ENCODE data around the gene KIF5A.

KIF5A gene

DNA sequence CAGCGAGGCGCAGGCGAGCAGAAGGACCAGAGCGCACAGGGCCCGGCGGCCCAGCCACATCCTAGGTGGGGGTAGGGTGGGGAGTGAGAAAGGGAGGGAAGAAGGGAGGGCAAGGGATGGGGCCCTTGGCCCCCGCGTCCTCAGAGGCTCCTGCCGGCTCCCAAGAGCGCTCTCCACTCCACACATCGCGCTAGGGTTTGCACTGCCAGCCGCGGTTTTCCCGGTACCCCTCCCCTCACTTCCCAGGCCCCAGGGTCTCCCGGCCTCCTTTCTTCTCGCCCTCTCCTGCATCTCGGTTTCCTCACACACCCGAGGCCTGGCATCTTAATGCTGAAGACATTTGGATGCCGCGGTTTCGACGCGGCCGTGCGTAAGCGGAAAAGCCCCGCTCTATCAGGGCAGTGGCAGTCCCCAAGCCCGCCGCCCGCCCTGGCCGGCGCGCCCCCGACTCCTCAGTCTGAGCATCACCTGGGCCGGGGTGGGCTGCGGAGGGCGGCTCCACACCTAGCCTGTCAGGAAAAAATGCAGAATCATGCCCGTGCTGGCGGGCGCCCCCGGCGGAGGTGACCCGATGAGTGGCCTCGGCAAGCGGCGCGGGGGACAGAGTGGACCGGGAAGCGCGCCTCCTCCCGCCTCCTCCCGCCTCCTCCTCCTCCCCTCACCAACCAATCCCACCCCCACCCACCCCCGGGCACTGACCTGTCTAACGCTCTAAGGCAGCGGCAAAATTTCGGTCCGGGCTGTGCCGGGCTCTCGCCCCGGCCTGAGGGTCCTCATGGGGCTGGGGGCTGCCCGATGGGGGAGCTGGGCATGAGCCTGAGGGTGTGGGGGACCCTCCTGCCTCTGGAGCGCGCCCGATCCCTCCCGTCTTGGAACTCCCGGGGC is 82.5 kb downstream of the KIF5A start:
- DNase-seq (ENCODE audit: low read depth), result no peak

GRCh38 chr12:57632958-57633840 is 83.4 kb downstream of the KIF5A start, which contains the start of gene B4GALNT1:
Gene B4GALNT1 (minus strand): TSS chr12:57633201. CDS start chr12:57632132, 1,069 bp downstream.
- no peak for DNase-seq (ENCODE audit: low read depth)
